Stimulated activated CD4-positive, alpha-beta T cell treated with anti-CD3 and anti-CD28 coated beads, TNF-alpha, amount 100 ng/mL, for 1 hour (primary cell): ENCODE data around the gene CARD14.
"Not testable (repeated sequence)": the region's sequence is repeated elsewhere in the genome, so short reads cannot be mapped to it uniquely, and the experiment has no call there.

Source experiments
- DNase-seq, 3 donors: peaks; one replicate each; pipeline ENCODE4 v3.0.0-alpha.2; 2020; ENCODE audit warnings: low read depth in 3 of 3, low spot score in 1 of 3

CARD14 gene

DNA sequence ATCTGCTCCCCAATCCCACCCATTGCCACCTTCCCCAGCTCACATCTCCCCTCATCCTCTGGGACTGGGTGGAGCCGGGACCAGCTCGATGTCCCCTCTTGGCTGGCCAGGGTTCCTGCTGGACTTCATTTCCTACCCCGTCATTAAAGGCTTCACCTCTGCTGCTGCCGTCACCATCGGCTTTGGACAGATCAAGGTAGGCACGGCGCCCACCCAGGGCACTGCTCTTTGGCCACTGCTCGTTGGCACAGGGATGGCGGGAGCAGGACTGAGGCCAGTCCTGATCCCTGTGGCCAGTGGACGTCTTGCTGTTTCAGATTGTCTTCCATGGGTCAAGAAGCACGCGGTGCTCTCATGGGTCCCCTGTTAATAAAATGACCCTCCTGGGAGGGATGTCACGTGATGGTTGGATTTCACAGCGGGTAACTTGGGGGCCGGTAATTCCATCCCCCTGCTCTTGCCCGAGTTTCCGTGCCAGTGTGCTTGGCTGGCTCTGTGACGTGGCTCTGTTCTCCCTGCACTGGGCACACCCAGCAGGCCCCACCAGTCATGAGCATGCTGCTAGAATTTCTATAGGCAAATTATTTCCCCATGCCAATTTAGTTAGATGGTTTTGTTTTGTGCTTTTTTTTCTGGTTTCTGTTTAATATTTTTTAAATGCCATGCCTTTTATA, 53.4 kb downstream of the CARD14 start:
- no peak for DNase-seq

DNA sequence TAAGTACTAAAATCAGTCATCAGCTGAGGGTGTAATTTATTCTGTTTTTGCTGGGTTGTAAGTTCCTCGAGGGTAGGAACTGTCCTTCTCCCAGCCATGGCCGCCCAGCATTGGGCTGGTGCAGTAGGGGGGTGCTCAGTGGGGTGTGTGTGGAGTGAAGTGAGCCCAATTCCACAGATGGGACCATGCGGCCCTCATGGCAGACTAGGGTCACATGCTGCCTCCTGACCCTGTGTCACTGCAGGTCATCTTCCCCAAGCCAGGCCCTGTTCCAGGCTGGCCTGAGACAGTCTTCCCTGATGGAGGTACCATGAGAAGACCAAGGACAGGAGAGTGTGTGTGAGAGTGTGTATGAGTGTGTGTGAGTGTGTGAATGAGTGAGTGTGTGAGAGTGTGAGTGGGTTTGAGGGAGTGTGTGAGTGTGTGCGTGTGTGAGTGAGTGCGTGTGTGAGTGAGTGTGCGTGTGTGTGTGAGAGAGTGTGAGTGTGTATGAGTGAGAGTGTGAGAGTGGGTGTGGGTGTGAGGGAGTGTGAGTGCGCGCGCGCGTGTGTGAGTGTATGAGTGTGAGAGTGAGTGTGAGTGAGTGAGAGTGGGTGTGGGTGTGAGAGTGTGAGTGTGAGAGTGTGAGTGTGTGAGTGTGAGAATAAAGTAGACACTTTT, 54.1 kb downstream of the CARD14 start:
- DNase-seq, result no peak

DNA sequence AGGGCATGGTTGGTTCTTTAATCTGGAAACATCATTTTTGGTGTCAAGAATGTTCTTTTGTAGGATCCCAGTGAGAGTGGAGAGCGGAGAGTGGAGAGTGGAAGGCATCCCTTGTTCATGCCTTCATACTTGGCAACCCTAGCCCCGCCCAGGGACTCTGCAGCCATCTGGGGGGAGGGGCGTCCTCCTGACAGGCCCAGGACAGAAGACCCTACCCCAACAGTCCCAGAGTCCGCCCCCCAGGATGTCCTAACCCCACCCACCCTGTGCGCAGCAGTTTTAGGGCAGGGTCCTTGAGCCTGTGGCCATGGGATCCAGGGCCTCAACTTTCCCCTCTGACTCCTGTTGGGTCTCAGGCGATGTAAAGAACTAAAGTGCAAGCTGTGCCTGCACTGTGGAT, 54.9 kb downstream of the CARD14 start:
- DNase-seq, result no peak

DNA sequence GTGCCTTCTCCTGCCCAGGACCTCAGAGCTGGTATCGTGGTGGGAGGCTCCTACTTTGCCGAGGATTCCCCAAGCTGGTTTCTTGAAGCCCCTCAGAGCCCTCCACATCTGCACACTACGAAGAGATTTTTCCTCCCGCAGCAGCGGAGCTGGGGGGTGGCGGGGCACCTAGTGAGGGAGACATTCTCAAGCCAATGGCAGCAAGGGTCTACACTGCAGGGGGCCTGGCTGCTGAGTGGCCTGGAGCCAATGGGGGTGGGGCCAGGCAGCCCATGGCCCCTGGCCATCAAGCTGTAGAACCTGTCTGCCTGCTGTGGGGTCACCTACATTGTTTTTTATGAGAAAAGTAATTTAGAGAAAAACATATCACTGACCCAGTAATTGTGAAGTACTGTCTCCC, 55.4 kb downstream of the CARD14 start:
- no peak for DNase-seq

DNA sequence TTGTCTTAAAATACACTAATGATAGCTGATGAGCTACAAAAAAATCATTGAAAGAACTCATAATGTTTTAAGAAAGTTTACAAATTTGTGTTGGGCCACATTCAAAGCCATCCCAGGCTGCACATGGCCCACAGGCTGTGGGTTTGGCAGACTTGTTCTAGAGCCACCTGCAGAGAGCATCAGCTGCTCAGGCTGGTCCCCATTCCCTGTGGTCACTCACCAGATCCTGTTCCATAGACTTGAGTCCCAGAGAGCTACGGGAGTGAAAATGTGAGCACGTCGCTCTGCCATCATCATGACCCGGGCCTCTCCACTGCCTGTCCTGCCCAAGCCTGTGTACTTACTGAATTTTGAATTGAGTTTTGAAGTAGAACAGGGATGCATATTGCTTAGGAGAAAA, 57.3 kb downstream of the CARD14 start:
- no peak for DNase-seq

DNA sequence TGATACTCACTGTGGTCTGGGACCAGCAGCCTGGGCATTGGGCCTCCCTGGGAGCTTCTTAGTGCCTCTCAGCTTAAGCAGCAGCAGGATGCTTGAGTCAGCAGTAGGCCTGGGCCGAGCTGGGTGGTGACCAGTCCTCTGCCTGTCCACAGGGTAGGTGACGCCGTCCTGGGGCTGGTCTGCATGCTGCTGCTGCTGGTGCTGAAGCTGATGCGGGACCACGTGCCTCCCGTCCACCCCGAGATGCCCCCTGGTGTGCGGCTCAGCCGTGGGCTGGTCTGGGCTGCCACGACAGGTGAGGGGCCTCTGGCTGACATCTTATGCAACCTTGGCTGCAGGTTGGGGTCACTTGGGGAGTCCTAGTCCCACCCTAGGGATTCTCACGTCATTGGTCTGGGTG, 57.8 kb downstream of the CARD14 start:
- DNase-seq, result no peak

DNA sequence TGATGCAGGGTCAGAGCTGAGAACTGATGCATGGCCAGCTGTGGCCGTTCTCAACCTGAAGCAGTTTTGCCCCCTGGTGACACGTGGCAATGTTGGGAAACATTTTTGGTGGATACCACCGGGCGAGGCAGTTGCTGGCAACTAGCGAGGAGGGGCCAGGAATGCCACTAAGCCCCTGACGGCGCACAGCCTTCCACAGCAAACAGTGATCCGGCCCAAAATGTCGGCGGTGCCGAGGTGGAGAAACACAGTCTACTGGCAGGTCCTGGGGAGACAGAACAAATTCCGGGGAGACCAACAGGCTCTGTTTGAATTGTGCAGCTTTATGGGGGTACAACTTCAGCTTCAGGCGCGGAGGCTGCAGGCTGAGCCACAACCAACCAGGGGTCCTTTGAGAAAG, 58.6 kb downstream of the CARD14 start:
- no peak for DNase-seq

DNA sequence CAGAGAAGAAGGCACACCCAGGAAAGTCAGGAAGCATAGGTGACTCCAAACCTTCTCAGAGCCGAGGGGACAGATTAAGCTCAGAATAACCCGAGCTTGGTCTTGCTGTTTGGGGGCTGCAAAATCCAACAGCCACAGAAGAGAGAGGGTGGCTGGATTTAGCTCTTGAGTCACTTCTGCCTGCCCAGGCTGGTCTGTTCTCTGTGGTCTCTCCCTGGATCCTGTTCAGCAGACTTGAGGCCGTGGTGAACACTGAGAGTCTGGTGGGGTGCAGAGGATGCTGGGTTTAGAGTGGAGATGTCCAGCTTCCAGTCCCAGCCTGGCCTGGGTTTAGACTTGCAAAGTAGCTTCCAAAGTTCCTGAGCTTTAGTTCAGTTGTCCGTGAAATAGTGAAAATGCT, 59.2 kb downstream of the CARD14 start:
- DNase-seq, result no peak

DNA sequence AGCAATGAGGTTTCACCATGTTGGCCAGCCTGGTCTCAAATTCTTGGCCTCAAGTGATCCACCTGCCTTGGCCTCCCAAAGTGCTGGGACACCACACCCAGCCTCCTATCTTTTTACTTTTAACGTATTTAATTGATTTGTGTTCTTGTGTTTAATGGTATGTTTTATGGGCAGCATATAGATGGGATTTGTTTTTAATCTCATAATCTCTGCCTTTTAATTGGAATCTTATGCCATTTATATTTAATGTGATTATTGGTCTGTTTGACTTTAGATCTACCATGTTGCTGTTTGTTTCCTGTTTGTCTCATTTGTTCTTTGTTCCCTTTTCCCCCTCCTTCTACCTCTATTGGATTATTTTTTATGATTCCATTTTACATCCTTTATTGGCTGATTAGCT, 62.6 kb downstream of the CARD14 start:
- DNase-seq, result no peak

DNA sequence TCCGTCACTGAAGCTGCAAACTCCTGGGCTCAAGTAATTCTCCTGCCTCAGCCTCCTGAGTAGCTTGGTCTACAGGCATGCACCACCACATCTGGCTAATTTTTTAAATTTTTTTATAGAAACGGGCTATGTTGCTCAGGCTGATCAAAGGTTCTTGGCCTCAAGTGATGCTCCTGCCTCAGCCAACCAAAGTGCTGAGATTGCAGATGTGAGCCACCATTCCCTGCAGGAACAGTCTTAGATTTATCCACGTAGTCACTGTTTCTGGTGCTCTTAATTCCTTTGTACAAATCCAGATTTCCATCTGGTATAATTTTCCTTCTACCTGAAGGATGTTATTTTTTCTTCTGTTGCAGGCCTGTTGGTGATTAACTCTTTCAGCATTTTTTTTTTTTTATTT, 63.4 kb downstream of the CARD14 start:
- DNase-seq, result no peak

DNA sequence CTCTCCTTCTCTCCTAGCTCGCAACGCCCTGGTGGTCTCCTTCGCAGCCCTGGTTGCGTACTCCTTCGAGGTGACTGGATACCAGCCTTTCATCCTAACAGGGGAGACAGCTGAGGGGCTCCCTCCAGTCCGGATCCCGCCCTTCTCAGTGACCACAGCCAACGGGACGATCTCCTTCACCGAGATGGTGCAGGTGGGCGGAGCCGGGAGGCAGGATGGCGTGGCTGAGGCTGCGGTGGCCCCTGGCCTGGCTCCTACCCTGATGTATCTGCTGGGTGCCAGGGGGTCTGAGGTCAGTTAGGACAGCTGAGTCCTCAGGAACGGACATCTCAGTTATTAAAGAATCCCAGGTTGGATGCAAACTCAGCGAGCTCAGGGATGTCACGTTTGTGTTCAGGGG, 67.1 kb downstream of the CARD14 start:
- DNase-seq, result no peak

DNA sequence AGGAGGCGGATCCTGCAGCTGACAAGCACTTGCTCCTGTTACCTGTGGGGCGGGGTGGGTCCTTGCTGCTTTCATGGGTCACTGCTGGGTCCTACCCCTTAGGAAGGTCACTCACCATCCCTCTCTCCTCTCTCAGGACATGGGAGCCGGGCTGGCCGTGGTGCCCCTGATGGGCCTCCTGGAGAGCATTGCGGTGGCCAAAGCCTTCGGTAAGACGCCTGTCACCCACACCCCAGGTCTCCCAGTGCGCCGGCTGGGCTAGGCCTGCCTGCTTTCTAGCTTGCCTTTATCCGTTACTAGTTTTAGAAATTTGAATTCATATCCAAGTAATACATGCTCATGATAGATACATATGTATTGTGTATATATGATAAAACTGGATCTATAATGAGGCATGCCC, 67.6 kb downstream of the CARD14 start:
- no peak for DNase-seq

DNA sequence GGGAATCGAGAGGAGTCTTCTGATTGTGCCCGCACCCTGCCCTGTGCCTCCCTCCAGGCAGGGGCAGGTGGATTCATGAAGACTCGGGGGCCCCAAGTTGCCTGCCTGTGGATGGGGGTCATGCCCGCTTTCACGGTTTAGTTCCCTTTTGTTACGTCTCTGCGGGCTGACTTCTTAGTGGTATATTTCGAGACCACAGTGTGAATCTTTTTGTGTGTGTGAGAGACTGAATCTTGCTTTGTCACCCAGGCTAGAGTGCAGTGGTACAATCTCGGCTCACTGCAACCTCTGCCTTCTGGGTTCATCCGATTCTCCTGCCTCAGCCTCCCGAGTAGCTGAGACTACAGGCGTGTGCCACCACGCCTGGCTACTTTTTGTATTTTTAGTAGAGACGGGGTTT, 72.7 kb downstream of the CARD14 start:
- DNase-seq, result no peak

DNA sequence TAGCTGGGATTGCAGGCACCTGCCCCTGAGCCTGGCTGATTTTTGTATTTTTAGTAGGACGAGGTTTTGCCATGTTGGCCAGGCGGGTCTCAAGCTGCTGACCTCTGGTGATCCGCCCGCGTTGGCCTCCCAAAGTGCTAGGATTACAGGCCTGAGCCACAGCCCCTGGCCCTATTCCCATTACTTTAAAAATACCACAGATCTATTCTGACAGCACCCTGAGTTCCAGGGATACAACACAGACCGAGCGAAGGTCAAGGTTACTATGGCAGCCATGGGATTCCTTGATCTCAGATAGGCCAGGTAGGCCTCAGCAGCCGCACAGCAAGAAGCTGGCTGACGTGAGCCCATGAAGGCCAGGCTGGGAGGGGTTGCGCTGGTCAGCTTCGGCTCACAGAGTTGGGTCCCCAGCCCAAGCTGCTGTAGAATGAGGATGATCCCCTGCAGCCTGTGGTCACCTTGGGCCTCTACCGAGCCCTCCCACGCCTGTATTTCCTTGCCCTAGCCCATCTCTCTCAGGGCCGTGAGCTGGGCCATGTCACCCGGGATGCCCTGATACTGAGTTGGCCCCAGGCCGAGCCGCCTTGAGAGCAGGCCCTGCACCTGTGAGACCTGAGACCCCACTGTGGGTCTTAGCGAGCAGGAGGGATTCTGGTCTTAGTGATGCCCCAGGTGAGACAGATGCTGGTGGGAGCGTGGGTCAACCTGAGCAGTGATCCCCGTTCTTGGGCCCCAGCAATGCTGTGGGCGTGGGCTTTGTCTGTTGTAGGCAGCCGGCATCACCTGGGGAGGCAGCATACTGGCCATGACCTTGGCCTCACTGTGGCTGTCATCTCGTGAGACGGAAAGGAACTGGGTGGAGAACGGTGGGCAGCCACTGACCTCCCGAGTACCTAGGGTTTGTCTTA, 74.0 kb downstream of the CARD14 start:
- no peak for DNase-seq

DNA sequence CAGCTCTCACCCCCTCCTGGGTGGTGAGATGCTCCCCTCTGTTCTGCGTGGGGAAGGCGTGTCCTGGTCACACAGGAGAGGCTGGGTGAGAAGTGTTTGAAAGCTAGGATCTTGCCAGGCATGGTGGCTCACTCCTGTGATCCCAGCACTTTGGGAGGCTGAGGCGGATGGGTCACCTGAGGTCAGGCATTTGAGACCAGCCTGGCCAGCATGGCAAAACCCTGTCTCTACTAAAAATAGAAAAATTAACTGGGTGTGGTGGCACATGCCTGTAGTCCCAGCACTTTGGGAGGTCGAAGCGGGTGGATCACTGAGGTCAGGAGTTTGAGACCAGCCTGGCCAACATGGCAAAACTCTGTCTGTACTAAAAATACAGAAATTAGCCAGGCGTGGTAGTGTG, 74.6 kb downstream of the CARD14 start:
- DNase-seq, result not testable (repeated sequence)

DNA sequence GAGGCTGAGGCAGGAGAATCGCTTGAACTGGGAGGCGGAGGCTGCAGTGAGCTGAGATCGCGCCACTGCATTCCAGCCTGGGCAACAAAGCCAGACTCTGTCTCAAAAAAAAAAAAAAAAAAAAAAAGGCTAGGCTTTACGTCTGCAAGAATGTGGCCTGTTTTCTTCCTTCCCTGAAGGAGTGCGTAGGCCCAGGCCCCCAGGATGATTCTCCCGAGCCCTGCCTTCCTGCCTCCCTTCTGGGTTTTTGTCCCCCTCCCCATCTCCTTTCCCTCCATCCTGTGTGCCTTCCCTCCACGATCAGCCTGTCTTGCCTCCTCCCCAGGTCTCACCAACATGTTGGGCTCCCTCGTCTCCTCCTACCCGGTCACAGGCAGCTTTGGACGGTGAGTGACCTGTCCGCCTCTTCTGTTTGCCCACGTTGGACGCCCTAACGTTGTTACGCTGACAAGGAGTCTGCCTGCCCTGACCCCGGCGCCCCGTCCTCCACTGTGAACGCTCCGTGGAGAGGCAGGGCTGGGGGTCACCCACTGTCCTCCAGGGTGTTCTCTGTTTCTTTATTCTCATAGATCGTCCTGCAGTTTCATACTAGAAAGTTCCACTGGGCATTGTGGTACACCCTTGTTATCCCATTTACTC, 75.2 kb downstream of the CARD14 start:
- no peak for DNase-seq

DNA sequence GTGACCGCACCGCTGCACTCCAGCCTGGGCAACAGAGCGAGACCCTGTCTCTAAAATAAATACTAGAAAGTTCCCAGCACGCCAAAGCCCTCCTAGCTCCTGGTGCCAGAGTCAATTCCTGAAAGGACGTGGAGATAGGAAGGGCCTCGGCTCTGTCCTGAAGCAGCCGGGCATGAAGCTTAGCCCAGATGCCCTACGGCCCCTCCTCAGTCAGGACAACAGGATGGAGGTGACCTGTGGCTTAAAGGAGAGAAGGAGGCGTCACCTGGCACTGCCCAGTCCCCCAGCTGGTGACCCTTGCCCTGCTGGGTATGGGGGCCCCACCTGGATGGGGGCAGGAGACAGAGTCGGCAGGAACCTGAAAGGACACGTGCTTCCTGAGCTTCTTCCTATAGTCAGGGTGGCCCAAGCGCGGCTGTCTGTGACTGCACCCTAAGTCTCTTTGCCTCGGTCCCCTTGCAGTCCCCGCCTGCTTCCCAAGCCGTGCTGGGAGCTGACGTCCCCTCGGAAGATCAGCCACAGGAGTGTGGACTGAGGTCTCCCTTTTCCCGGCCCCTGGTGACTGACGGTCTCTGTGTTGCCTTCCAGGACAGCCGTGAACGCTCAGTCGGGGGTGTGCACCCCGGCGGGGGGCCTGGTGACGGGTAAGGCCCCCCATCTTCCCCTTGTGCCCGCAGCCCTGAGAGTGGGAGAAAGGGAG, 75.9 kb downstream of the CARD14 start:
- no peak for DNase-seq

DNA sequence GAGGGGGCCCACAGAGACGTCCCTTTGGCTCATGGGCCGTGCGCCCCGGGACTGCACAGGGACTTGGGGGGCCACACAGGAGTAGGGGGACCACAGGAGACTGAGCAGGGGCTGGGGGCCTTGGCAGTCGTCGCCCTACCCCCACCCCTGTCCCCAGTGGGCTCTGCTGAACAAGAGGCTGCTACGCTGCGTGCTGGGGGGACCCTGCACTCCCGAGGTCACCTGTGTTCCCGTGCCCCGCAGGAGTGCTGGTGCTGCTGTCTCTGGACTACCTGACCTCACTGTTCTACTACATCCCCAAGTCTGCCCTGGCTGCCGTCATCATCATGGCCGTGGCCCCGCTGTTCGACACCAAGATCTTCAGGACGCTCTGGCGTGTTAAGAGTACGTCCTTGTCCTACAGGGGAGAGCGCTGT, 76.4 kb downstream of the CARD14 start:
- DNase-seq, result no peak

DNA sequence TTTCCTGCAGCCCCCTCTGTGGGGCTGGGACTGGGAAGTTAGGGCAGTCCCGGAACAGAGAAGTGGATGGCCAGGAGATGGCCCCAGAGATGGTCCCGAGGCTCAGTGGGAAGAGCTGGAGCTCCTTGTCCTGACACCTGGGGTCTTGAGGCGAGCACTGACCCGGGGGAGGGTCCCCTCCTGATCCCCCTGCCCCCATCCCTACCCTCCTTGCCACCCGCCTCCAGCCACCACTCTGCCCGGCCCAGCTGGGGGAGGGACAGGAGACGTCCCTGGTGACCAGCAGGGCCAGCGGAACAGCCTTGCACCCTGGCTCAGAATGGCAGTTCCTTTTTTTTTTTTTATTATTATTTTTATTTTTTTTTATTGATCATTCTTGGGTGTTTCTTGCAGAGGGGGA, 76.9 kb downstream of the CARD14 start:
- DNase-seq, result no peak

DNA sequence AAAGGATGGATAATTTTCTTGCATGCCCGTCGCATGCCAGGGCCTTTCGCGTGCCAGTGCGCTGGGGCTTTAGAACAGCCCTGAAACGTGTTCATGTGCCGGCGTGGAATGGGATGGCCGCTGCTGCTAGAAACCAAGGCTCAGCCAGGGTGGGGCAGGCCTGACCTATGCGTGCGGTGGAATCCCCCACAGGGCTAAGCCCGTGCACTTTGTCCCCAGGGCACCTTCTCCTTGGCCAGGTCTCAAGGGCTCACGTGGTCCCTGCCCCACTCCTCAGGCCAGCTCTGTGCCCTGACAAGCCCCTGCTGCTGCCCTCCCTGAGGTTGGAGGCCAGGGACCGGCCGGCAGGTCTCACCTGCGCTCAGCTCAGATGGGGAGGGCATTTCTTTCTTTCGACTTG, 77.7 kb downstream of the CARD14 start:
- no peak for DNase-seq
